ENCODE data around the gene PECR. TPM values are rescaled to one million over a fixed set of nuclear protein-coding genes. Genes with fewer than 3 reads are reported as not detected.

The PECR gene
- total and polyA plus RNA-seq, 9 of the 15 experiments (the other 6 are each of a cell fraction or from before 2014, with no cell fraction given) = 1.1 to 10.3 (median 8.2) TPM

DNA sequence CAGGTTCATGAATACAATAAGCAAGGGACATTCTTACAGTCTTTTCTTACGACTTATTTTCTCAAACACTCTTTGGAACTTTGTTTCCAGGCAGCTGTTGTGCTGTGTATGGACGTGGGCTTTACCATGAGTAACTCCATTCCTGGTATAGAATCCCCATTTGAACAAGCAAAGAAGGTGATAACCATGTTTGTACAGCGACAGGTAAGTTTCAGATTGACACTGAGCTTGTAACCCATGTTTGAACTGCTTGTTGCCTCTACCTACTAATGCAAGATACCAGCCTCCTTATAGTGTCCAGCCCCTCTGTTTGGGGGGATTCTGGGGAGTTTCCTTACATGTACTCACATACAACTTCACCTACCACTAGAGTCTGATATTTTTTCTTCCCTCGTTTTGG lies 31.3 kb upstream of the PECR start (continued):
- TF ChIP-seq AFF4 (CRISPR knock-in tag; IDR thresholded peaks at IDR 0.05) (no peak), FIP1L1 (IDR thresholded peaks at IDR 0.05; ENCODE audit: low read depth, low read length, poor library complexity, severe bottlenecking) (no peak), XRCC4 (IDR thresholded peaks at IDR 0.05; ENCODE audit: extremely low read depth, insufficient read depth, insufficient read length) (no peak), SREBF1 (IDR thresholded peaks at IDR 0.05; ENCODE audit: borderline replicate concordance, low read depth, low read length) (no peak)

GRCh38 chr2:216111122-216111521 lies 29.5 kb upstream of the PECR start:
- ChIA-PET CTCF (ENCODE audit: low intra/inter-chr PET ratio) (no interaction called here), POLR2A (no interaction called here)
- Histone ChIP-seq H3K9me3 (replicated peaks; ENCODE audit: control insufficient read depth, insufficient read depth, low read depth, low read length) (no peaks in the 10 kb centered on the region), H3K27me3 (ENCODE audit: control insufficient read depth in 2 of 2, insufficient read depth in 2 of 2, low read length in 2 of 2) (no peaks in the 10 kb centered on the region), H3K36me3 (ENCODE audit: control insufficient read depth, insufficient read depth, low read length) (peaks cover 54% of the 10 kb centered on the region), H3K27ac (ENCODE audit: extremely low read depth, low read depth, low read length) (no peak overlapping the region), H3K9me1 (ENCODE audit: control insufficient read depth, insufficient read depth, low read length) (no peaks in the 10 kb centered on the region), H3K9ac (ENCODE audit: insufficient read depth in 1 of 2, low read depth in 2 of 2, low read length in 2 of 2) (peak overlapping the region in 1 of 2 experiments; percentile 93; a peak in 1 of 4 replicates), H3K4me1 (replicated peaks in 1 of 2; ENCODE audit: control insufficient read depth in 2 of 2, insufficient read depth in 2 of 2, low read length in 2 of 2) (peaks cover 5 to 17% of the 10 kb centered on the region in 2 experiments; a peak in 4 of 5 replicates), H3K4me2 (ENCODE audit: insufficient read depth, low read length) (no peak overlapping the region), H3K4me3 (no peak overlapping the region; the same call in 1 of the 2 replicates), H3K79me2 (ENCODE audit: control insufficient read depth, insufficient read depth, low read length) (peaks cover 57% of the 10 kb centered on the region), H2AFZ (ENCODE audit: low read depth, low read length) (no peak overlapping the region), H4K20me1 (replicated peaks; ENCODE audit: control insufficient read depth, insufficient read depth, low read length) (peaks cover 5% of the 10 kb centered on the region; the same call in 1 of the 2 replicates)
- ATAC-seq (no peak), DNase-seq (ENCODE audit: extremely low read depth in 1 of 4, low spot score in 3 of 4) (no peak), FAIRE-seq (no peak)
- no TSS peak for BruUV-seq (replicated peaks)
- 89% methylated on average over 7 of the region's 7 CpGs for WGBS (ENCODE audit: insufficient coverage, low coverage, missing lambda C conversion rate)
- in situ Hi-C loops (cut with MboI) = no loop called here
- intact Hi-C loops (cut with micrococcal nuclease) = no loop called here
- TF ChIP-seq MTA3 (IDR thresholded peaks at IDR 0.05; ENCODE audit: borderline replicate concordance) = no peak
- no peak for TF ChIP-seq POLR2B (IDR thresholded peaks at IDR 0.05; ENCODE audit: low read depth, partially characterized antibody)
- TF ChIP-seq RBM25 (IDR thresholded peaks at IDR 0.05; ENCODE audit: low read depth, low read length, severe bottlenecking) = no peak
- TF ChIP-seq STAT5A (IDR thresholded peaks at IDR 0.05; ENCODE audit: borderline replicate concordance, low read length) = no peak
